HG02938 (cell line): ENCODE data around the gene MAGIX.

Experiments
- ATAC-seq: cut with Tn5 transposase; IDR thresholded peaks from one replicate; pipeline ENCODE4 v1.9.1; 2021; ENCODE audit warnings: mild to moderate bottlenecking, moderate library complexity; ENCODE audit not compliant: unreplicated experiment

MAGIX gene

DNA sequence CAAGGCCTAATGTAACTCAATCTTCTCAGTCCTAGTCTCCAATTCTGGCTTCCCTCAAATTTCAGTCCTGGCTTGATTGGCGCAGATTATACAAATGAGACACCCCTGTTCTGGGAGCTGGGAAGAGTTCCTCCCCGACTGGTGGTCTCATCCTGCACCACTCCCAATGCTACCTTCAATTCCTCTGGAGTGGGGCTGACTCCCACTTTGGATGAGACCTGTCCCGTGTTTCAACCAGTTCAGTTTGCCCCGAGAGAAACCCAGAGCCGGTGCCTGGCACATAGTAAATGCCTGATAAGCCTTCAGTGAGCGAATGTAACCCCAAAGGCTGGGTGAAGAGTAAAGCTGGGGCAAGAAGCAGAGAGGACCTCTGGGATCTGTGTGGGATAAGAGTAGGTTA lies 41.5 kb downstream of the MAGIX start:
- ATAC-seq, result no peak

DNA sequence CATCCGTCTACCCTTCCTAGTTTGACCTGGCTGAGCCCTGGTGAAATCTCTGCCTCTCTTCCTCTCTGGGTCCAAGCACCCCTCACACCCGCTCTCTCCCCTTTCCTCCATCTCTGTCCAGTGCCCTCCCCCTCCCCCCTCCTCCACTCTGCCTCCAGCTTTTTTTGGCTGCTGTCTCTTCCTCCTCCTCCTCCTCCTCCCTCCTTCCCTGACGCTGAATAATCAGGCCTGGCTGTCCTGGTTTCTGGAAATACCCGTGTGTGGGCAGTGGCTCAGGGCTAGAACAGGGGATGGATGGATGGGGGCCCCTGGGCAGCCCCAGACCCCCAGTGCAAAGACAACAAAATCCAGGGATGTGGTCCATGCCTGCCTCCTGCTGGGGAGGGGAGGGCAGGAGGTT lies 42.2 kb downstream of the MAGIX start:
- no peak for ATAC-seq

DNA sequence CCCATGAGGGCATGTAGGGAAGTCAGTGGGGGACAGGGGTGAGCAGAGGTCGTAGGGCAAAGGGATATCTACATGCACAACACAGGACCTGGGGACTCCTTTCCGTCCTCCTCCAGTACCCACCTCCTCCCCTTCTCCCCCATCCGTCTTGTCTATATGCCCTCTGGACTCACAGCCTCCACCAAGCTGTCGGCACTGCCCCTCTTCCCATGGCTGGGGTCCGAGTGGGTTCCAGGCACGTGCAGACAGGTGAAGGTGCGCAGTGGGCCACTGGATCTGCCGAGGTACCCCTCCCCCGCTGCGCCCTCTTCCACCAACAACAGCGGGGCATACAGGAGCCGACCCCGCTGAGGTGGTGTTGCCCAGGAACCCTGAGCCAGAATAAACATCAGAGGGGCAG lies 42.9 kb downstream of the MAGIX start:
- ATAC-seq, result no peak

DNA sequence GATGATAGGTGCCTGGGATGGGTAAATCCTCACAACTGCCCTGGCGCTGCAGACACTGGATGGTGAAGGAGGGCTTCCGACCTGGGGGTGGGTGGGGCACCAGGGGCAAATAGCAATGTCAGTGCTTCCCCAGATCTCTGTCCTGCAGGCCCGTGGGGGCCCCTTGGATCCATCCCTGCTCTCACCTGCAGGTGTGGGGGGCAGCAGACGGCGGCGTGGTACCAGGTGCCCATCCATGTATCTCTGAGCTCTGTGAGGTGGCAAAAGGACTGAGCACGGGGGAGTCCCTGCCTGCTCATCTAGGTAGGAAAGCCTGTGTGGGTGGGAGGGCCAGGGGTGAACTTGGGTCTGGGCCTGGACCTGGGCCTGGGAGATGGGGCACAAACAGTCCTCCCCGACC lies 44.0 kb downstream of the MAGIX start:
- ATAC-seq, result no peak

DNA sequence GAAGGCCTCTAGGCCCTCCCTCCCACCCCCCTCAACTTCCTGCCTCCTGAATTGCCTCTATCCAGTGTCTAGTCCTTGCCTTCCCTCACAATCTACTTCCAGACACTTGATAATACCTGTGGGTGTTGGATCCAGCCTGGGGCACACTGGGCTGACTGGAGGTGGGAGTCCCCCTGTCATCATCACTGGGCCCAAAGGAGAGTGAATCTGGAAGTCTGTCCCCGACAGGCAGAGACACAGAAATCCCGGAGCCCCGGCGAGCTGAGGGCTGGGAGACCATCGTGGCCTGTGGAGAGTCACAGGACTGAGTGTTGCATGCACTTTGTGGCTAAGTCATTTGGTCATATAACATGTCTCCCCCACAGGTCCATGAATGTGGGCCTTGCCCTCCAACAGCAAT lies 45.8 kb downstream of the MAGIX start:
- ATAC-seq, result no peak

DNA sequence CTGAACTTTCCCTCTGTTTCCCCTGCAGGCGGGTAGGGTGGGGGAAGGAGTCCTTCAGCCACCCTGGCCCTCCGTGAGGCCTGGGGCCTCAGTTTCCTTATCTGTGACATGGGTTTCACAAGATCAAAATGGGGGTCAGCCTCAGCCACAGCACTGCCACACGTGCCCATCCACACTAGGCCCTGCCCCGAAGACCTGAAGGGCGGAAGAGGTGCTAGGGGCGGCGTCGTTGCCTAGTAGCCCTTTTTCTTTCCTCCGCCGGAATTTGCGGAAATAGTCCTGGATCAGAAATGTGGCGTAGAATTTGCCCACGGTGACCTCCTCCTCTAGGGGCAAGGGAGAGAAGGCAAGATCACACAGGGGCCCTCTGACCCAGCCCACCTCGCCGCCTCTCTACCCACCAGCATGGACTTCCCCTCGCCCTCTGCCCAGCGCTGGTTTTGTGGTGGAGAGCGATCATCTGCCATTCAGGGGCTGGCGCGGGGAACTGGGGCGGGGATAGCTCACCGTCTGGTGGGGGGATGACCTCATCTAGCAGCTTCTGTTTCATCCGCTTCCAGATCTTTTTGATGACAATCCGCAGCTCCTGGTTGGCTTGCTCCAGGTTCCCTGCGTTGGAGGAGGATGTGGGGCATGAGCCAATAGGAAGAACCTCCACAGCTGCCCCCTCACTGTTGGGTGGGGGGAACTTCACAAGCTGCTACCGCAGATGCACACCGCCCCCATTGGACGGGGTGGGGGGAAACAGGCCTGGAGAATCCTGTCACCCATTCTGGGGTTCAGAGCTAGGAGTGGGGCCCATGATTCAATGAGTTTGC lies 47.1 kb downstream of the MAGIX start:
- ATAC-seq, result no peak

DNA sequence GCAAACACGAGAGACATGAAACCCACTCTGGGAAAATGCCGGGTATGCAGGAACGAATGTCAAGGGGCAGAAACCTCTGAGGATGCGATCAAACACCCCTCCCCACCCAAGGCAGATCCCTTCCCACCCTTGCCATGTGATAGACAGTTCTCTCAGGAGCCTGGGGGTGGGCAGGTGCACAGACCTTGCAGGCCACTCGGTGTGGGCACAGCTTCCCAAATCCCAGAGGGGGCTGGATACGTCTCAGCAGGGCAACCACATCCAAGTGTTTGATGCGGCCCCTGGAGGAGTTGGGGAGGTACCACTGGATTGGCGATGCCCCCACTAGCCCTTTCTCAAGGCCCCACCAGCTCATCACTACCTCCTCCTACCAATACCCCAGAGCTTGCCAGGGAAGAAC lies 47.8 kb downstream of the MAGIX start:
- ATAC-seq, result no peak

DNA sequence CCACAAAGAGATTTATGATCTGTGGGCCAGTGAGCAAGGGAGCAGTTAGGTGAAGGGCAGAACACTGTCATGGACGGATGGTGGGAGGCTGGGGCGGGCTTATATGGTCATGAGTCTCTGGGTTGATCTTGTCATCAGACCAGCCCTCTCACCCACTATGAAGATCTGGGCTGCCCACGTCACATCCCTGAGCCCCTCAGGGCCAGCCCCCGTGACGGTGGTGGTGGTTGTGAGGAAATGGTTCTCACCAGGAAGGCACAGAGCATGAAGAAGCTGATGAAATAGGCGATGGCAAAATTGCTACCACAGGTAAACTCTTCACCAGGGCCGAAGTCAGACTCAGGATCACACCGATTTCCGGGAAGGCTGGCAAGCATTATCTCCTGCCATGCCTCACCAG lies 48.5 kb downstream of the MAGIX start:
- ATAC-seq, result no peak

DNA sequence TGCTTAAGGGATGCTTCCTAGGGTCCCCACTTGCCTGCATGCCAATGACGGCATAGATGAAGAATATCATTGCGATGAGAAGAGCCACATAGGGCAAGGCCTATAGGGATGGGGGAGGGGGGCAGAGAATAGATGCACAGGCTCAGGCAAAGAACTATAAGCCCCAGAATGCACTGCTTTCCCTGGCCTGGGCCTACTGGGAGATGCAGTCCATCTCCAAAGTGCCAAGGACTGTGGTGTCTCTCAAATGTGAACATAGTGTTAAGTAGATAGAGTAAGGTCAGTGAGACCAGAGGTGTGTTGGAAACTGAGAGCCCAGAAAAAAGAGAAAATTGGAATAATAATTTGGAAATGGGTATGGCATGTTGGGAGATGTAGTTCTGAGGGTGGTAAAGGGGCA lies 49.7 kb downstream of the MAGIX start:
- no peak for ATAC-seq

DNA sequence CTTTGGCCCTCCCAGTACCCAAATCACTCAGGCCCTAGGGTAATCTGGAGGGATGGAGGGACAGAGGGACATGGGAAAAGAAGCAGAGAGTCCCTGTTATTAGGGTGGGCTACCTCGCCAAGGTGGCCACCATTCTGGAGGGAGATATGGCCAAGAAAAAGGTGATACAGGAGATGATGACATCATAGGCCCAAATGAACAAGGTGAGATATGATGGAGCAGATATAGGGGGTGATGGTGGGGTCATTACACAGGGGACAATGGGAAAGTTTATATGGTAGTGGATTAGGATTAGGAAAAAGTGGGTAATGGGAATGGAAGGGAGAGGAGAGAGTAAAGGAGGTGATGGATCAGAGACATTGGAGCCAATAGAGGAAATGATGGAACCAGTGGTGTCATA lies 50.3 kb downstream of the MAGIX start:
- no peak for ATAC-seq

DNA sequence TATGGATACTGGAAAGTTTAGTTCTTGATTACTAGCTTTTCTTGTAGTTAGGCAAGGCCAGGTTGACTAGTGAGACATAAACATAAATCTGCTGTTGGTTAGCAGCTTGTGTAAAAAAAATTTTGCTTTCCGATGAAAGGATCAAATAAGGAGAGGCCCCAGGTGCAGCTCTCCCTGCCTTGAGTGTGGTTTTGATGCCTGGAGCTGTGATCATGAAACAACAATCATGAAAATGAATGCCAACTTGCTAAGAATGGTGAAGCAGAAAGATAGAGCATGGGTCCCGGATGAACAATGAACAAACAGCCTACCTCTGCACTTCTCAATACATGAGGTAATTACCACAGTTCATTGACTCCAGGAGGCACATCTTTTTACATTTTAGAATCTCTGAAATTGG lies 51.9 kb downstream of the MAGIX start:
- no peak for ATAC-seq

DNA sequence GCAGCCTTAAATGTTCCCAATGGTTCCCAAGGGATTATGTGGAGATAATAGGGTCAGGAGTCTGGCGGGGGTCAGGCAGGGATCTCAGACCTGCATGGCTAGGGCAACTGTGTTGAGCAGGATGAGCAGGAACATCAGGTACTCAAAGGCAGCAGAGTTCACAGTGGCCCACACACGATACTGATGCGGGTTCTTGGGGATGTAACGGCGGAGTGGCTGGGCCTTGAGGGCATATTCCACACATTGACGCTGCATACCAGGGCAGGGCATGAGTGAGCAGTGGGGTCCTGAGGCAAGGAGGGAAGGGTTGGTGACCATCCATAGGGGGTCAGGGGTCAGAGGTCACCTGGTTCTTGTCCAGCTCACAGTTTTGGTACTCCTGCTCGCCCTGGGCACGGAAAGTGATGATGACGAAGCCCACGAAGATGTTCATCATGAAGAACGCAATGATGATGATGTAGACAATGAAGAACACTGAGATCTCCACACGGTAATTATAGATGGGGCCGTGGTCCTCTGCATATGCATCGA lies 52.5 kb downstream of the MAGIX start:
- no peak for ATAC-seq
